OCI-M2 (cell line): ENCODE measurements around the gene ANXA1.
"Not testable (repeated sequence)": the region's sequence is repeated elsewhere in the genome, so short reads cannot be mapped to it uniquely, and the experiment has no call there.

Experiments
- DNase-seq: peaks from one replicate; lab custom pipeline; 2025; ENCODE audit not compliant: unreplicated experiment; lab: John Stamatoyannopoulos, UW

Gene ANXA1

GRCh38 chr9:73151653-73152542 lies at the start of gene ANXA1:
TSS of gene ANXA1 (plus strand) at chr9:73151865. CDS start at chr9:73158536, 6,671 bp downstream.
- no peak for DNase-seq

GRCh38 chr9:73104342-73104741 lies 47.3 kb upstream of the ANXA1 start:
- DNase-seq, result no peak

GRCh38 chr9:73104921-73105320 lies 46.7 kb upstream of the ANXA1 start:
- DNase-seq, result no peak

GRCh38 chr9:73107489-73108069 lies 44.1 kb upstream of the ANXA1 start:
- not testable (repeated sequence) for DNase-seq

DNA sequence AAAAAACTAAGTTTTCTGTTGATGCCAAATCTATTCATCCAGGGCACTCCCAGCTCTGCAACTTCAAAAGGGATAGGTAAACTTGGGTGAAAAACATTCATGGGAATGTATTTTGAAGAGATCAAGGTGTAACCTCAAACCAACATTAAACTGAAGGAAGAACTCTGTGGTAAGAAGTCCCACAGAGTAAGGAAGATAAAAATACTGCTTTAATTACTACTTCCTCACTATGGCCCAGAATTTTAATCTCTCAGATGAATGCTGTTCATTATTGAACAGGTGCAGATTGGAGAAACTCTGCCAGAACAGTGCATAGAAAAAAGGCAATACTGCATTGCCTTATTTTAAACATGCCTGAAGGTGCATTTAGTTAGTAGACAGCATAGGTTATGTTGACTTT lies 37.6 kb upstream of the ANXA1 start:
- no peak for DNase-seq

DNA sequence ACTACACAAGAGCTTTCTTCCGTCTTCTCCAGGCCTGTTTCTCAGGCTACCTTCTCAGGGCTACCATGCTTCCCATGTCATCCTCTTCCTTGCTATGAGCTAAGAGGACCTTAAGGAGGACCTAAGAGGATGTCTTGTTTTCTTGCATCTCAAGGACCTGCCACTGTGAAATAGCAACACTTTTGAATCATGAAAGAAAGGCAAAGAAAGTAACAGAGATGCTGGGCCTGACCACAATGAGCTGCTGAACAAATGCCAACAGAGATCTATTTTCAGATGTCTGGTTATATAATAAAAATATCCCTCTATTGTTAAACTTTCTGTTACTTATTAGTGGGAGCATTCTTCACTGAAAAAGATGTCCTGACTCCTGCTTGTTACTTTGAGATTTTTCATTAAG lies 36.7 kb upstream of the ANXA1 start:
- DNase-seq, result no peak

DNA sequence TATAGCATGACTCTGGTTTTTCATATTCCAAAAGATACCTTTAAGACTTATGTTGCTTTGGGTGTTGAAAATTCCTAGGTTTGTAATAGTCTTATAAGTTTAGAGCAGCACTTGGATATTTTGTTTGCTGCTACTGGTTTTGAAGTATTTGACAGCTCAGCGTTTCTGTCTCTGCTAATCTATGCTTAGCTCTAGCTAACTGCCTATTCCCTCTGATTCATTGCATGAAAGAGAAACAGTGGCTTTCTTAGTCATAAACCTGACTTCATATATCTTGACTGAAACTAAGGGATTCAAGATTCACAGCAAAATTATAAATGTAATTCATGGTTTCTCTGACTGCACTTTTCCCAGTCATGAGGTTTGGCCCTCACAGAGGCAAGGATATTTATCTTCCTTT lies 35.6 kb upstream of the ANXA1 start:
- no peak for DNase-seq

GRCh38 chr9:73116880-73117279 lies 34.8 kb upstream of the ANXA1 start:
- no peak for DNase-seq

- DNase-seq, result no peak
Observed at GRCh38 chr9:73118286-73118685, 33.4 kb upstream of the ANXA1 start.

DNA sequence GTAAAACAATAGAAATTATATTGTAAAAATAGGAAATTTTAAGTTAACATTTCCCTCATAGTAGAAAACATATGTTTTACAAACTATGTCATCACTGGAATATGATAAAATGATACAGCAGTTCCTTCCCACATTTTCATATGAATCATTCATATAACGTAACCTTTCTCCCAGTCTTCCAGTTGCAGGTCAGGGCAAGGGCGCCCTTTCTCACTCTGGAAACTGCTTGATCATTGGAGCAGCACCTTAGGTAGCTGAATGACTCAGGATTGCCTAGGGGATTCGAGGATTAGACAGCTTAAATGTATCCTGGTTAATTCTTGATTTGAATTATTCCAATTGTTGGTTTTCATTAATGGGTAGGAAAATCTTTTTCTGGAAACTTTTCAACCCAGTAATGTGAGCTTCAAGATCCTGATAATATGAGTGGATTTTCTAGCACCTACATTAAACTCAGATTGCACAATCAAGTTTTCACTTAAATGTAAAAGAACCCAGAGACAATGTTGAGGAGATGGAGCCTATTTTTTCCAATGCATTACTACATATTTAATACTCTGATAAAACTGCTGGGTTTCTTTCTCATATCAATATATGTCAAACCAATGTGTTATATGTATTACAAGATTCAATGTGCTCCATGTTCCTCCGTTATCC lies 32.6 kb upstream of the ANXA1 start:
- DNase-seq, result no peak

DNA sequence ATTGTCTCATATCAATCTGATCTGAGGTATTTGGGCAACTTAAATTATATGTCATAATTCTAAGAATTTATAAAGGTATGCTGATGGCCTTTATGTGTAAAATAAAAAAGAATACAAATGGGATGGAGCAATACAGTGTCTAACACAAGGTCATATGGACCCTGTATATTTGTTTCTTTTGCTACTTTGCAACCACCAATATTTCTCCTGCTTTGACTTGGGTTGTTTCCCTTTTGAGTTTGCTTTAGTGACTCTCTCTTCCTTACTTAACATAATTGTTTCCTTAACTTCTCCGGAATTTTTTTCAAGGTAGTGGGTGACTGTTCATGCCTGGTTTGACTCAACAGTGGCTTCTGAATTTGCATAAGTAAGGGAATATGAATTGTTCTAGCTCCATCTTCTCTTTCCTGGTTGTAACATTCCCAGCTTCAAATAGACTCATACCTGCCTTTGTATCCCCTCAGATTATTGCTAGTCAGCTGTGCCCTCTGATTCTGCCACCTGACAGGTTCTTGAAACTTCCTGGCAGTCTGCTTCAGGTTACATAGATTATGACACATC lies 30.2 kb upstream of the ANXA1 start:
- DNase-seq, result no peak

- no peak for DNase-seq
Observed at GRCh38 chr9:73125651-73126050, 26.0 kb upstream of the ANXA1 start.

DNA sequence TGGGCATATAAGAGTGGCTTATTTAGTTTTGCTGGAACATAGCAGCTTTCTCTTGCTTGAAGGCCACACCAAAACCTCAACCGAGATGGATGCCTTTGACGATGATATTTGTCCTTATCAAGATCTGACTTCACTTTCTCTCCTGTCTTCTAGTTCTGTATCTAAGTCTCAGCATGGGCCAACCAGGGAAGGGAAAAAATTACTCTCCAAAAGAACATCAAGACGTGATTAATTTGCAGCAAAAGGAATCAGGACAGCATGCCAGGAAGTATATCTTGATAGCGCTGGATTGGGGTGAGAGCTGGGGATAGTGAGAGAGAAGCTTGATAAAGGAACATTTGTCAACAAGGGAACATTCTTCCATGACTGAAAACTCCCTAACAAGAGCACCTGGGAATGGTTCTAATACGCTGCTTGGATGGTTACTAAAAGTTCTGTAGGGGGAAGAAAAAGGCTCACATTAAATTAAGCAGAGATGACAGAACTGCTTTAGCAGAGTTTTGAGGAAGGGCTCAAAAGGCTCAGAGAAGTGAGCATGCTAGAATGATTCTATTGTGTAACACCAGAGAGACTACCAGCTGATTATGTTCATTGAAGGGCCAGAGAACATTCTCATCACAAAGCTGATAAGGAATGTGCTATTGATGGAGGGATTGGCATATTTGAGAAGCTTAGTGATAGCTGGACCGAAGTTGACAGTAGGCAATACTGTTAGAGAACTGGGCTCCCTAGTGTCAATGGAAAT lies 21.6 kb upstream of the ANXA1 start:
- DNase-seq, result no peak

GRCh38 chr9:73131461-73131860 lies 20.2 kb upstream of the ANXA1 start:
- DNase-seq, result no peak

GRCh38 chr9:73132034-73132776 lies 19.5 kb upstream of the ANXA1 start:
- no peak for DNase-seq

- no peak for DNase-seq
Observed at GRCh38 chr9:73133022-73133651, 18.5 kb upstream of the ANXA1 start.

- DNase-seq, result no peak
Observed at GRCh38 chr9:73133921-73134407, 17.7 kb upstream of the ANXA1 start.

GRCh38 chr9:73135394-73135793 lies 16.3 kb upstream of the ANXA1 start:
- DNase-seq, result no peak

DNA sequence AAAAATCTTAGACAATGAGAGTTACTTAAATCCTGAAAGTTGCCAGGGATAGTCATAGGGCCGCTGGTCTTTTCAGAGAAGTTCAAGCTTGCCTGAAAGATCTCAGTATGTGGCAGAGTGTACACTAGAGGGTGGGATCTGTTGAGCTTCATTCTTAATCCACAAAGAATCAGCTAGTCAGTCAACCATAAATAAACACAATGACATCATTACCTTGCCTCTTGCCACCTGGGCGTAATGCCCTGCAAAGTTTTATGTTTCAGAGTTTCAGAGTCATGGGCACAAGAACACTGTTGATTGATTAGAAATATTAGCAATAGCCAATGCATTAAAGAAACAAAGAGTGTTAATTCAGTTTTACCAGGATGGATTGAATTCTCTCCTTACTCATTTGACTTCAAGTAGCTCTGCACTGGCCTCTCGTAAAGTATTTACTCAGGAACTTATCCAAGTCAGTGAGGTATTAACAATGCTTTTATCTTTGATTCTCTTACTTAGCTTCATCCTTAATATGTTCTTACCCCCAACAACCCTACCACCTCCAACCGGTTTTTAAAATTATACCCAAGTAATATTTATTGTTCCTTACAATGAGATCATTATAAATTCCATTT lies 14.3 kb upstream of the ANXA1 start:
- no peak for DNase-seq
